ENCODE measurements around the gene CNOT4.

The CNOT4 gene

DNA sequence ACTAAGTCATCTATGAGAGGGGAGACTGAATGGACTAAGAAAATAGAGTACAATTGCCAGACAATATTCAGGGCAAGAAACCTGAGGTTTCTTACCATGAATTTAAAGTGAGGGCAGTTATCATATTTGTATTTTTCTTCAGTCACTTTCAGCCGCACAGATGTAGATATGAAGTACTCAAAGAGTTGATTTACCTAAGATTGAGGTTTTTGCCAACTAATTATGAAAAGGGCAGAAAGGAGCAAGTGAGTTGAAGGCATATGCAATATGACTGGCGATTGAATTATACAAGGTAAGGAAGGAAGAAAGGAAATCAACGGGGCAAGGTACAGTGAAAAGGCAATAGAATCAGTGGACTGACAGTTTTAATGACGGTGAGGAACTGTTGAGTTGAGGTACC, 17.8 kb downstream of the CNOT4 start:
- DNase-seq (ENCODE audit: low read depth) = no peak
- TF ChIP-seq MYC (IDR thresholded peaks at IDR 0.05; ENCODE audit: low read depth, low read length) = no peak
- TF ChIP-seq POLR2A (IDR thresholded peaks at IDR 0.05; ENCODE audit: extremely low read depth, insufficient read length) = no peak
- TF ChIP-seq, protein P1, sequence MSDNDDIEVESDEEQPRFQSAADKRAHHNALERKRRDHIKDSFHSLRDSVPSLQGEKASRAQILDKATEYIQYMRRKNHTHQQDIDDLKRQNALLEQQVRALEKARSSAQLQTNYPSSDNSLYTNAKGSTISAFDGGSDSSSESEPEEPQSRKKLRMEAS (IDR thresholded peaks at IDR 0.05; ENCODE audit: low read depth, low read length) = no peak
- TF ChIP-seq, protein P2, sequence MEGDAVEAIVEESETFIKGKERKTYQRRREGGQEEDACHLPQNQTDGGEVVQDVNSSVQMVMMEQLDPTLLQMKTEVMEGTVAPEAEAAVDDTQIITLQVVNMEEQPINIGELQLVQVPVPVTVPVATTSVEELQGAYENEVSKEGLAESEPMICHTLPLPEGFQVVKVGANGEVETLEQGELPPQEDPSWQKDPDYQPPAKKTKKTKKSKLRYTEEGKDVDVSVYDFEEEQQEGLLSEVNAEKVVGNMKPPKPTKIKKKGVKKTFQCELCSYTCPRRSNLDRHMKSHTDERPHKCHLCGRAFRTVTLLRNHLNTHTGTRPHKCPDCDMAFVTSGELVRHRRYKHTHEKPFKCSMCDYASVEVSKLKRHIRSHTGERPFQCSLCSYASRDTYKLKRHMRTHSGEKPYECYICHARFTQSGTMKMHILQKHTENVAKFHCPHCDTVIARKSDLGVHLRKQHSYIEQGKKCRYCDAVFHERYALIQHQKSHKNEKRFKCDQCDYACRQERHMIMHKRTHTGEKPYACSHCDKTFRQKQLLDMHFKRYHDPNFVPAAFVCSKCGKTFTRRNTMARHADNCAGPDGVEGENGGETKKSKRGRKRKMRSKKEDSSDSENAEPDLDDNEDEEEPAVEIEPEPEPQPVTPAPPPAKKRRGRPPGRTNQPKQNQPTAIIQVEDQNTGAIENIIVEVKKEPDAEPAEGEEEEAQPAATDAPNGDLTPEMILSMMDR (IDR thresholded peaks at IDR 0.05; ENCODE audit: low read depth, low read length) = no peak
- H3K4me3 ChIP-seq (ENCODE audit: low read depth, low read length) = no peak overlapping the region

DNA sequence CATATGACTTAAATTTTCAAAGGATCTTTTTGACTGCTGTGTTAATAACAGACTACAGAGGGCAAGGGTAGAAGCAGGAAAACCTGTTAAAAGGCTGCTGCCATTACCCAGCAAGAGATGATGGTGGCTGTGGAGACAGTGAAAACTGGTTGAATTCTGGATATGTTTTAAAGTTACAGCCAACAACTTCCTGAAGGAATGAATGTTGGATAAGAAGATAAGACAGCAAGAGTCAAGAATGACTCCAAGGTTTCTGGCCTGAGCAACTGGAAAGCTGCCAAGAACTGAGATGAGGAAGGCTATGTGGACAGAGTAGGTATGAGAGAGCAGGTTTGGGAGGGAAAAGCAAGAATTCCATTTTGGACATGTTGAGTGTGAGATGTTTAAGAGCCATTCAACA, 19.1 kb downstream of the CNOT4 start:
- TF ChIP-seq, protein P1 (IDR thresholded peaks at IDR 0.05; ENCODE audit: low read depth, low read length) = no peak
- TF ChIP-seq MYC (IDR thresholded peaks at IDR 0.05; ENCODE audit: low read depth, low read length) = no peak
- TF ChIP-seq POLR2A (IDR thresholded peaks at IDR 0.05; ENCODE audit: extremely low read depth, insufficient read length) = no peak
- TF ChIP-seq, protein P2 (IDR thresholded peaks at IDR 0.05; ENCODE audit: low read depth, low read length) = no peak
- no peak for DNase-seq (ENCODE audit: low read depth)
- no peak overlapping the region for H3K4me3 ChIP-seq (ENCODE audit: low read depth, low read length)

DNA sequence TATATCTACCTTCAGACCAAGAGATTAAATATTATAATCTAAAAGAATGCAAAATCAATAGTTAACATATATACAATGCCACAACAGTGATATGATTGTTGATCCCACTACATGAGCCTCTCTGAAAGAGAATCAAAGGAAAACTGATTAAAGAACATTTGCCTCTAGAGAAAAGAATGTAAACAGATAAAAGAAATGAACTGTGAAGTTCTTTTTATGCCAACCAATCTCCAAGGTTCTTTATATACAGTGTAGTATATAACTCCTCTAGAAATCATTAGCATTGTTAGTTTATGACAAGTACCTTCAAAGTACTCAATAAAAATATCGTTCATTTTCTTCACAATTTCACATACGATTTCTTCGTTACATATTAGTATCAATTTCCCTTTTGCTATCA, 20.1 kb downstream of the CNOT4 start:
- H3K4me3 ChIP-seq (ENCODE audit: low read depth, low read length) = no peak overlapping the region
- TF ChIP-seq POLR2A (IDR thresholded peaks at IDR 0.05; ENCODE audit: extremely low read depth, insufficient read length) = no peak
- TF ChIP-seq, protein P1 (IDR thresholded peaks at IDR 0.05; ENCODE audit: low read depth, low read length) = no peak
- TF ChIP-seq, protein P2 (IDR thresholded peaks at IDR 0.05; ENCODE audit: low read depth, low read length) = no peak
- no peak for TF ChIP-seq MYC (IDR thresholded peaks at IDR 0.05; ENCODE audit: low read depth, low read length)
- no peak for DNase-seq (ENCODE audit: low read depth)

DNA sequence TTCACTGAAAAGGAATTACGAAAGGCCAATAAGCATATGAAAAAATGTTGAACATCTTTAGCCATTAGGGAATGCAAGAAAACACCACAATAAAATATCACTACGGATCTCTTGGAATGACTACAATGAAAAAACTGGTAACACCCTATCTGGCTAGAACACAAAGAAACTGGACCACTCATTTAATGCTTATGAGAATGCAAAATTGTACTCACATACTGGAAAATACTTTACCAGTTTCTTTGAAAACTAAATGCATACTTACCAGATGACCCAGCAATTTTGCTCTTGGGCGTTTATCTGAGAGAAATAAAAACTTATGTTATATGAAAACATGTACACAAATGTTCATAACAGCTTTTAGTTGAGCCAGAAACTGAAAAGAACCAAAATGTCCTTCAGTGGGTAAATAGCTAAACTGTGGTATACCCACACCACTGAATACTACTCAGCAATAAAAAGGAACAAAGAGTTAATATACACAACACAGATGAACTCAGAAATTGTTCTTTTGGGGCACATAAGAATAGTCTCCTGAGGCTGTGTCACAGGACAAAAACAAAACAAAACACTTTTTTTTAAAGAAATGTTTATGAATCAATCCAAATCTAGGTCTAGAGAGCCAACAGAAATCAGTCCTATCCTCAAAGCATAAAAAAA, 23.5 kb downstream of the CNOT4 start:
- TF ChIP-seq POLR2A (IDR thresholded peaks at IDR 0.05; ENCODE audit: extremely low read depth, insufficient read length) = no peak
- TF ChIP-seq, protein P1 (IDR thresholded peaks at IDR 0.05; ENCODE audit: low read depth, low read length) = no peak
- no peak for TF ChIP-seq MYC (IDR thresholded peaks at IDR 0.05; ENCODE audit: low read depth, low read length)
- TF ChIP-seq, protein P2 (IDR thresholded peaks at IDR 0.05; ENCODE audit: low read depth, low read length) = no peak
- no peak for DNase-seq (ENCODE audit: low read depth)
- no peak overlapping the region for H3K4me3 ChIP-seq (ENCODE audit: low read depth, low read length)

DNA sequence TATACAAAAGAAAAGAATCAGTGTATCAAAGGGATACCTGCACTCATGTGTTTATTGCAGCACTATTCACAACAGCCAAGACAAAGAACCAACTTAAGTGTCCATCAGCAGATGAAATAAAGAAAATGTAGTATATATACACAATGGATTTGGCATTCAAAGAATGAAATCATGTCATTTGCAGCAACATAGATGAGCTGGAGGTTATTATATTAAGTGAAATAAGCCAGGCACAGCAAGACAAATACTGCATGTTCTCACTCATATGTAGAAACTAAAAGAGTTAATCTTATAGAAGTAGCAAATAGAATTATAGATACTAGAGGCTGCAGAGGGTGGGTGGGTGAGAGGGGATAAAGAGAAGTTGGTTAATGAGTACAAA, 28.3 kb downstream of the CNOT4 start:
- TF ChIP-seq MYC (IDR thresholded peaks at IDR 0.05; ENCODE audit: low read depth, low read length) = no peak
- TF ChIP-seq, protein P1 (IDR thresholded peaks at IDR 0.05; ENCODE audit: low read depth, low read length) = no peak
- TF ChIP-seq, protein P2 (IDR thresholded peaks at IDR 0.05; ENCODE audit: low read depth, low read length) = no peak
- no peak for TF ChIP-seq POLR2A (IDR thresholded peaks at IDR 0.05; ENCODE audit: extremely low read depth, insufficient read length)
- no peak overlapping the region for H3K4me3 ChIP-seq (ENCODE audit: low read depth, low read length)
- no peak for DNase-seq (ENCODE audit: low read depth)
